HG03442 (cell line): ENCODE data around the gene CACNA2D1.

Source experiments
- ATAC-seq: cut with Tn5 transposase; IDR thresholded peaks from one replicate; pipeline ENCODE4 v1.9.1; 2021; ENCODE audit warnings: mild to moderate bottlenecking, moderate library complexity; ENCODE audit not compliant: unreplicated experiment

The CACNA2D1 gene

DNA sequence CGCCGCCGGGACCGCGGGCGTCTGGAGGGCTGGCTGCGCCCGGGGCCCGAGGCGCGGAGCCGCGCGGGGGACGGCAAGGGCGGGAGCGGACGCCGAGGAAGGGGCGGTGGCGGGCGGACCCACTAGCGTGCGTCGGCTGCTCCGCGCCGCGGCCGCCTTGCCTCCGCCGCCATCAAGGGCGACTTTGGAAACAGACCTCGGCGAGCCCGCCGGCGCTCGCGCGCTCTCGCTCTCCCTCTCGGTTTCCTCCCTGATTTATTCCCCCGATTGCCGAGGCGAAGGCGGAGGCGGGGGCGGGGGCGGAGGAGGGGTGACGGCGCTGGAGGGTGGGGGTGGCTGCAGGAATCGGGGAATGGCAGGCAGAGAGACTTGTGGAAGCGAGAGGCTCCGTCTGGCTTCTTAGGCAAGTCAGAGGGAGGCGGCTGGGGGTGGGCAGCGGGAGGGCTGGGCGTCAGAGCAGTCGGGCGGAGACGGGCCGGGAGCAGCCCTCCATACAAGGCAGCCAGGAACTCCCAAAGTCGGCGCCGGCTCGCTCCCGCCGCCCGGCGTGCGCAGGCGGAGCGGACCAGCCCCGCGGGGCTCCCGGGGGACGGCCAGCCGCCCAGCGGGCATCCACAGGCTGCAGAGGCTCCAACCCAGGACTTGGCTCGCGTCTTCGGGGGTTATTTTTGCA lies at the start of gene CACNA2D1:
Gene CACNA2D1 (minus strand): TSS at position 231 of the 673 bp plus-strand sequence.
- ATAC-seq = peak; percentile 25

GRCh38 chr7:82481499-82482097 lies 38.0 kb upstream of the CACNA2D1 start:
- ATAC-seq = peak; percentile 76

- ATAC-seq = no peak
These were observed 34.3 kb upstream of the CACNA2D1 start for GRCh38 chr7:82477733-82478515.

DNA sequence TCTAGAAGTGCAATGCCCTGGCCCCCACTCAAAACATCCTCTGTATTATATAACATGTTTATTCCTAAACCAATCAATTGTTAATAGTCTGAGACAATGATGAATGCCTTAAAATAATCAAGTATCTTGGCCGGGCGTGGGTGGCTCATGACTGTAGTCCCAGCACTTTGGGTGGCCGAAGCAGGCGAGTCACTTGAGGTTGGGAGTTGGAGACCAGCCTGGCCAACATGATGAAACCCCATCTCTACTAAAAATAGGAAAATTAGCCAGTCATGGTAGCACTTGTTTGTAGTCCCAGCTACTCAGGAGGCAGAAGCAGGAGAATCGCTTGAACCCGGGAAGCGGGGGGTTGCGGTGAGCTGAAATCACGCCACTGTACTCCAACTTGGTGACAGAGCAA lies 29.4 kb upstream of the CACNA2D1 start:
- ATAC-seq = no peak

DNA sequence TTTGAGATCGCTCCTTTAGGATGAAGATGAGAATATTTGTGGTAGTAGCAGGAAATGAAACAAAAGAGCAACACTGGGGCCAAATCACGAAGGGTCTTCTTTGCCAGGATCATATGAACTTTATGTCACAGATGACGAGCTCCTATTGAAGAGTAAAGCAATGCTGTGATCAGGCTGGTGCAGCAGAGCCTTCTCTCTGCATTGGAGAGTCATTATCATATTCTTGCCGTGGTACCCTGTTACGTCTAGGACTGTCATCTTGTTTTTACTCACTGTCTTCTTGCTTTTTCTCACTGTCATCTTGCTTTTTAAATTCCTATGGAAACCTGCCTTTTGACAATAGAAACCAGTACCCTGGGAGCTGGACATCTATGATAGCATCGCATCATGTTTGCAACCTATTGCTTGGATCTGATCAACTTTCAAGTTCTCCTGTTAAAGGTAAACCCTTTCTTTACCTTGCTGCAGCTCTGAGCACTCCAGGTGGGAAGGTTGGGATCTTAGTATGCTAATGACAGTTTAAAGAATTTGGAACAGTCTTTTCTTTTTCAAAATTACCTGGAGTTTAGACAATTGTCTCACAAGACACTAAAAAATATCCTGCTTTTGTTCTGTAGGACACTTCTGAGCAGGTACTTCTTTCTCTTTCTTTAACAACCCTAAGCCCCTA lies 27.9 kb upstream of the CACNA2D1 start:
- no peak for ATAC-seq

- no peak for ATAC-seq
These were observed 25.6 kb upstream of the CACNA2D1 start for GRCh38 chr7:82469207-82469606.

DNA sequence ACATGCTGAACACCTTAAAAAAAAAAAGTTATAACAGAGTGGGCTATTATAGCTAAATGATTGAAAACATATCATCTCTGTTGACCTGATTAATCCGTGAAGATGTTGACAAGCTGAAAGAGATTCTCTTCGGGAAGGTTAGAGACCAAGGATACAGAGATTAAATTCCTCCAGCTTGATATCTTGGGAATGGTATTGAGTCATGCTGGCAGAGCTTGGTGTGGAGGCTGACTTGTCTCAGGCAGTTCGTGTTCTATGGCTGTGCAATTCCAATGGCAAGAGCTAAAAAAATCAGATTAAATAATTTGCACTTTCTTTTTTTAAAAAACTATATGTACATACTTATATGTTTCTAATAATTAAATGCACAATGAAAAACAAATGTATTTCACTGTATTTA lies 24.9 kb upstream of the CACNA2D1 start:
- no peak for ATAC-seq

DNA sequence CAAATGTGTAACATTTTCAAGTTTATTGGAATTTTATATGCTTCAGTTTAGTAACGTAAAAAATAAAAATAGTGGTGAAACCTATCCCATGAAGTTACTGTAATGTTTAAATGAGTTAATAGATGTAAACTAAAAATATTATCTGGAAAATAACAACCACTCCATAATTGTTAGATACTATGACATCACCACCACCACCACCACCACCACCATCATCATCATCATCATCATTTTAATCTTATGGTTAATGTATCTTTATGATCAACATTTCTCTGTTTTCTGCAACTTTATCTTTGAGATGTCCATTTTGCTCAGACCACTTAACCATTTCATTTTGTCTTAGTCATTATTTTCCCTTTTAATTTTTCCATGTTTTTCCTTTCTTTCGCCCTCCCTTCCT lies 23.4 kb upstream of the CACNA2D1 start:
- no peak for ATAC-seq

- no peak for ATAC-seq
These were observed 20.8 kb upstream of the CACNA2D1 start for GRCh38 chr7:82464372-82464771.

- ATAC-seq = no peak
These were observed 11.7 kb upstream of the CACNA2D1 start for GRCh38 chr7:82455295-82455694.

GRCh38 chr7:82450759-82451158 lies 7.2 kb upstream of the CACNA2D1 start:
- ATAC-seq = no peak

GRCh38 chr7:82449910-82450309 lies 6.3 kb upstream of the CACNA2D1 start:
- no peak for ATAC-seq

- ATAC-seq = no peak
These were observed 3.3 kb upstream of the CACNA2D1 start for GRCh38 chr7:82446897-82447296.

DNA sequence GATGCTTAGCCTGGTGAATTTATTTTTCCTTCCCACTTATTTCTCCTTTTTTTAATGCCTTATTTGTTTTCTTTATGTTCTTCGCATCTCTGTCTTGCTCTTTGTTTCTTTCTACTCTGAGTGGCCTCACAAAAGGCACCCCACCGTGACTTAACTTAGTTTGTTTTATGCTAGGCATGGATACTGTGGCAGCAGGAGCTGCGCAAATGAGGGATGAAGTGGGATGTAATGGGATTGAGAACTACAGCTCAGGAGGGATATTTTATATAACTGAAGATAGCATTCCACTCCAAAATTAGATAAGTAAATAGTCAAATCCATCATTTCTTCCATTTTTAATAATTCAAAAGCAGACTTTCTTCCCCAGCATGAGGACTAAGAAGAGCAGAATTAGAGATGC lies 1.7 kb upstream of the CACNA2D1 start:
- no peak for ATAC-seq

- peak; percentile 20 for ATAC-seq
These were observed 788 bp upstream of the CACNA2D1 start for GRCh38 chr7:82444220-82444909.

GRCh38 chr7:82443036-82443546 lies 486 bp downstream of the CACNA2D1 start:
- peak; percentile 37 for ATAC-seq

DNA sequence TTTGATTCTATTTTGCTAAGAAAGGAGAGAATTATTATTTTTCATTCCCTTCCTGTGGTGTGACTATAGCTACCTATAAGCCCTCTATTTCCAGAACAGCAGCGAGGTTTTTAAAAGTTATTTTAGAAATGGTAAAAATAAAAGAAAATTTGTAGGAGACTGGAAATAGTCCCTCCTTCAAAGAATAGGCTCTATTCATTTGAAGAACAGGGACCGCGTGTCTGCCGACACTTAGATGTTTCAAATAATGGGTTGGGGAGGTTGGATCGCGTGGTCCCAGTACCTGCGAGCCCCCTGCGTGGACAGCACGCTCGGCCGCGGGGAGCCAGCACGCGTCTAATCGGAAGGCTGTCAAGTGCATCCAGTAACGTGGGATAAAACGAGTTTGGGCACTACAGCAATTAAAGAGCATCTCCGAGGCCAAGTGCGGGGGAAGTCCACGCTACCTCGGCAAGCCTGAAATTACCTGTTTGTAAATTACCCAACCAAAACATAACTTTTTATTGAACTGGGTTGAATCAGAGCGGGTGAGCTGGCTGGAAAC lies 1.0 kb downstream of the CACNA2D1 start:
- ATAC-seq = no peak

DNA sequence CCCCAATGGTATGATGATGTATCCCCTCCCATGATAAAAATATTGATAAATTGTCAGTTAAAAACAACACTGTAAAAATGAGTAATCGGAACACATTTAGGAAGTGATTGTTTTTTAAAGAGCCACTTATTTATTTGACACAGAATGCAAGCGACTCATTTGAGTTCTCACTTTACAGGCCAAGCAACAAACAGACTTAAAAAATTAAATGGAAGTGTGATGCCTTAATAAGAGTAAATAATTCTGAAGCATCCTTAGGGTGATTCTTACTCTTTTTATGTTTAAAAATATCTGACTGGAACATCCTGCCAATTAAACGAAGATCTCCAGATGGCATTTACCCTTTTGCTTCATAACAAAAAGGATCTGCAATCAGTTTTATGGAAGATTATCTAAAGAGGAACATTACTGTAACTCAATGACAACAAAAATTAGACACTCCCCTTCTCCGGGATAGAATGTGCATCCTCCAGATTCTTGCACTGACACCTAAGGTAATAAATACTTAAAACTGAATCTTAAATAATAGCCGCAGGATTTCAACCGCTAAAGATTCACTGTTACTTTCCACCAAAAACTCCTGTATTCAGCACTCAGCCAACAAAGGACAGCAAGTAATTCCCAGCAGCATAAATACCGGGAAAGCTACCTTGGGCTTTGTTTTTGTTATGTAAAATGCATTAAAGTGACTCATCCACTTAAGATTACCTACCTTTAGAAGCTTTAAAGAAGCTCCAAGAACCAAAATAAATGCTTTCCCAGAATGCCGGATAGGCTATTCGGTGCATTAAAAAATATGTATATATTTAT lies 1.7 kb downstream of the CACNA2D1 start:
- no peak for ATAC-seq

DNA sequence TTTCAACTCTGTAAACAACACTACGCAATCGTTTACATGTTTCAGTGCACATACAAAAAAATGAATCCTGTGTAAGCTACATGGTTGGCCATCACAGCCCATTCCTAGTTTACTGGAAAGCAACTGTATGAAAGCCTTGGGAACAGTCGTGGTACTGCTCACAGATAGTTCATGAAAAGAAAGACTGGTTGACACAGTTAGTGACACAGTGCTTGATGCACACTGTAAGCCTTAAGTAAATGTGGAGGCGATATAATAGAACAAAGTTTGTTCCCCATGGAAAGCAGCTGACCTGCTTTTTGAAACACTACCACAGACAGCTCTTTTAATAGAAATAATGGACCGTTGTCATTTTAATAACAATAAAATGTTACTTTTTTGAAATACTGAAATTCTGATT lies 5.1 kb downstream of the CACNA2D1 start:
- no peak for ATAC-seq

- ATAC-seq = no peak
These were observed 7.8 kb downstream of the CACNA2D1 start for GRCh38 chr7:82435769-82436168.
